Duodenal mucosa (tissue), 2 donors: ENCODE results near the gene MARCHF2.

Source experiments
- H3K27ac ChIP-seq: one replicate; pipeline ENCODE4 v1.7.0; 2013; ENCODE audit warnings: low read depth, low read length
- H3K27me3 ChIP-seq, 2 donors: one replicate each; pipeline ENCODE4 v1.7.0; 2013; ENCODE audit warnings: low read length in 2 of 2, control low read depth in 1 of 2; ENCODE audit not compliant: insufficient read depth in 2 of 2, control insufficient read depth in 1 of 2
- H3K36me3 ChIP-seq, 2 donors: one replicate each; pipeline ENCODE4 v1.7.0; 2013; ENCODE audit warnings: low read length in 2 of 2, control low read depth in 1 of 2; ENCODE audit not compliant: insufficient read depth in 2 of 2, control insufficient read depth in 1 of 2
- H3K4me1 ChIP-seq, 2 donors: one replicate each; pipeline ENCODE4 v1.7.0; 2013; ENCODE audit warnings: low read length in 2 of 2, control low read depth in 1 of 2; ENCODE audit not compliant: insufficient read depth in 2 of 2, control insufficient read depth in 1 of 2
- H3K4me3 ChIP-seq, 2 donors: one replicate each; pipeline ENCODE4 v1.7.0; 2013; ENCODE audit warnings: low read length in 2 of 2, low read depth in 1 of 2
- H3K9ac ChIP-seq, 2 donors: one replicate each; pipeline ENCODE4 v1.7.0; 2013; ENCODE audit warnings: low read length in 2 of 2, low read depth in 1 of 2
- H3K9me3 ChIP-seq, 2 donors: one replicate each; pipeline ENCODE4 v1.7.0; 2013; ENCODE audit warnings: low read length in 2 of 2, control low read depth in 1 of 2; ENCODE audit not compliant: control insufficient read depth in 1 of 2

MARCHF2 gene

DNA sequence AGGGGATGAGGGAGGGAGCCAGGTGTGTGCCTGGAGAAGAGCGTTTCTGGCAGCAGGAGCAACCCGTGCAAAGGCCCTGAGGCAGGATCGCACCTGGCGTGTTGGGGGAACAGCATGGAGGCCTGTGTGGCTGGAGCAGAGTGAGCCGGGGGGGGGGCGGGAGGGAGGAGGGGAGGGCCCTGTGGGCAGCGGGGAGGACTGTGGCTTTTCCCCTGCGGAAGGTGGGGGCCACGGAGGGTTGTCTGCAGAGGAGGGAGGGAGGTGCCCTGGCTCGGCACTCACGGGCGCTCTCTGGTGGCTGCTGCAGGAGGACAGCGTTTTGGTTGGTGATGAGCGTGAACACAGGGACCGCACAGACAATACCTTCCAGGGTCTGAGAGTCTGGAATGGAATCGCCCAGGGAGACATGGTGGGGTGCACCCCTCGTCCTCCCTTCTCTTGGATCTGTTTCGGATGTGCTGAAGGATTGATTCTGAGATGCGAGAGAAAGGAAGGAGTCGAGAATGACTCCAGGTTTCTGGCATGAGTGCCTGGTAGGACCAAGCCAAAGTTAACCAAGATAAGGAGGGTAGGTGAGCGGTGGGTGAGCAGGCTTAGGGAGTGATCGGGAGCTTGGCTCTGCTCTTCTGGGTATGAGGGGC, 16.4 kb upstream of the MARCHF2 start:
- H3K27ac ChIP-seq = no peak overlapping the region
- H3K4me1 ChIP-seq = peaks cover 17 to 21% of the 10 kb centered on the region in 2 donors
- H3K36me3 ChIP-seq = peaks cover 11 to 18% of the 10 kb centered on the region in 2 donors
- H3K4me3 ChIP-seq = no peak overlapping the region
- H3K27me3 ChIP-seq = no peaks in the 10 kb centered on the region
- no peak overlapping the region for H3K9ac ChIP-seq
- no peaks in the 10 kb centered on the region for H3K9me3 ChIP-seq

GRCh38 chr19:8397271-8397670, 15.8 kb upstream of the MARCHF2 start:
- no peak overlapping the region for H3K9ac ChIP-seq

GRCh38 chr19:8397746-8398310, 15.3 kb upstream of the MARCHF2 start:
- H3K4me3 ChIP-seq = no peak overlapping the region
- H3K27ac ChIP-seq = peak overlapping the region; percentile 3
- H3K36me3 ChIP-seq = peaks cover 15 to 29% of the 10 kb centered on the region in 2 donors
- H3K4me1 ChIP-seq = peaks cover 9 to 14% of the 10 kb centered on the region in 2 donors
- H3K9me3 ChIP-seq = no peaks in the 10 kb centered on the region
- H3K27me3 ChIP-seq = no peaks in the 10 kb centered on the region
- no peak overlapping the region for H3K9ac ChIP-seq

More at GRCh38 chr19:8397271-8397670, 15.8 kb upstream of the MARCHF2 start:
- no peak overlapping the region for H3K4me3 ChIP-seq
- H3K27ac ChIP-seq = no peak overlapping the region
- H3K36me3 ChIP-seq = peaks cover 15 to 24% of the 10 kb centered on the region in 2 donors
- peaks cover 11 to 15% of the 10 kb centered on the region in 2 donors for H3K4me1 ChIP-seq
- no peaks in the 10 kb centered on the region for H3K27me3 ChIP-seq
- H3K9me3 ChIP-seq = no peaks in the 10 kb centered on the region

GRCh38 chr19:8398311-8398771, 14.8 kb upstream of the MARCHF2 start:
- H3K27me3 ChIP-seq = no peaks in the 10 kb centered on the region
- no peak overlapping the region for H3K4me3 ChIP-seq
- H3K27ac ChIP-seq = no peak overlapping the region
- H3K9me3 ChIP-seq = no peaks in the 10 kb centered on the region
- H3K4me1 ChIP-seq = peaks cover 4 to 14% of the 10 kb centered on the region in 2 donors
- H3K9ac ChIP-seq = no peak overlapping the region
- peaks cover 15 to 35% of the 10 kb centered on the region in 2 donors for H3K36me3 ChIP-seq

GRCh38 chr19:8399681-8400188, 13.4 kb upstream of the MARCHF2 start:
- Histone ChIP-seq H3K36me3 (peaks cover 19 to 39% of the 10 kb centered on the region in 2 donors), H3K9ac (no peak overlapping the region), H3K4me3 (no peak overlapping the region)

GRCh38 chr19:8401981-8402411, 11.1 kb upstream of the MARCHF2 start:
- H3K9ac ChIP-seq = no peak overlapping the region
- H3K27ac ChIP-seq = no peak overlapping the region
- no peaks in the 10 kb centered on the region for H3K9me3 ChIP-seq
- no peak overlapping the region for H3K4me3 ChIP-seq
- no peaks in the 10 kb centered on the region for H3K27me3 ChIP-seq
- peaks cover 24 to 40% of the 10 kb centered on the region in 2 donors for H3K36me3 ChIP-seq
- peaks cover 3 to 5% of the 10 kb centered on the region in 2 donors for H3K4me1 ChIP-seq

More at GRCh38 chr19:8399681-8400188, 13.4 kb upstream of the MARCHF2 start:
- H3K9me3 ChIP-seq = no peaks in the 10 kb centered on the region
- no peaks in the 10 kb centered on the region for H3K27me3 ChIP-seq
- no peak overlapping the region for H3K27ac ChIP-seq
- H3K4me1 ChIP-seq = peaks cover 4 to 10% of the 10 kb centered on the region in 2 donors

GRCh38 chr19:8403098-8403819, 9.8 kb upstream of the MARCHF2 start:
- H3K36me3 ChIP-seq = peaks cover 24 to 40% of the 10 kb centered on the region in 2 donors
- no peaks in the 10 kb centered on the region for H3K9me3 ChIP-seq
- H3K4me1 ChIP-seq = no peaks in the 10 kb centered on the region

GRCh38 chr19:8403820-8404109, 9.3 kb upstream of the MARCHF2 start:
- peaks cover 24 to 40% of the 10 kb centered on the region in 2 donors for H3K36me3 ChIP-seq
- no peaks in the 10 kb centered on the region for H3K9me3 ChIP-seq
- no peaks in the 10 kb centered on the region for H3K4me1 ChIP-seq
- H3K9ac ChIP-seq = no peak overlapping the region
- H3K27me3 ChIP-seq = no peaks in the 10 kb centered on the region
- no peak overlapping the region for H3K27ac ChIP-seq
- H3K4me3 ChIP-seq = no peak overlapping the region

More at GRCh38 chr19:8403098-8403819, 9.8 kb upstream of the MARCHF2 start:
- Histone ChIP-seq H3K4me3 (no peak overlapping the region), H3K27ac (no peak overlapping the region), H3K27me3 (no peaks in the 10 kb centered on the region), H3K9ac (no peak overlapping the region)

GRCh38 chr19:8404391-8405151, 8.5 kb upstream of the MARCHF2 start:
- no peak overlapping the region for H3K27ac ChIP-seq
- peaks cover 21 to 36% of the 10 kb centered on the region in 2 donors for H3K36me3 ChIP-seq
- no peaks in the 10 kb centered on the region for H3K27me3 ChIP-seq
- no peak overlapping the region for H3K4me3 ChIP-seq
- no peaks in the 10 kb centered on the region for H3K4me1 ChIP-seq
- no peak overlapping the region for H3K9ac ChIP-seq
- H3K9me3 ChIP-seq = no peaks in the 10 kb centered on the region
